Sciatic nerve (tissue), 2 donors: Measurements from ENCODE around the gene SKAP2. TPM values are rescaled to one million over a fixed set of nuclear protein-coding genes. Genes with fewer than 3 reads are reported as not detected.

Source experiments
- ATAC-seq: fragments of 200-7000 bp; cut with Tn5 transposase; one replicate; pipeline ENCODE4 v1.9.1; 2020; ENCODE audit warnings: mild to moderate bottlenecking, moderate library complexity
- DNase-seq: peaks from one replicate; pipeline ENCODE4 v3.0.0-alpha.2; 2020; ENCODE audit warnings: low spot score
- intact Hi-C: fragments of 100-400 bp; cut with DNase I; formaldehyde crosslinking; loops from one replicate; pipeline ENCODE4 v1.14.2; 2022
- total RNA-seq: library from RNA; stranded (reverse); fragmentation: NEBNext Ultra II Directional; extraction: Animal tissue kit (Norgen Biotek cat#: 25700); gene quantifications from one replicate; pipeline ENCODE4 v1.2.1, GENCODE V29; 2021
- donor health status: DM: no; HTN: no; CAD: no.
- donor health status: DM: no; HTN: no; CAD: no.

The SKAP2 gene, protein sequence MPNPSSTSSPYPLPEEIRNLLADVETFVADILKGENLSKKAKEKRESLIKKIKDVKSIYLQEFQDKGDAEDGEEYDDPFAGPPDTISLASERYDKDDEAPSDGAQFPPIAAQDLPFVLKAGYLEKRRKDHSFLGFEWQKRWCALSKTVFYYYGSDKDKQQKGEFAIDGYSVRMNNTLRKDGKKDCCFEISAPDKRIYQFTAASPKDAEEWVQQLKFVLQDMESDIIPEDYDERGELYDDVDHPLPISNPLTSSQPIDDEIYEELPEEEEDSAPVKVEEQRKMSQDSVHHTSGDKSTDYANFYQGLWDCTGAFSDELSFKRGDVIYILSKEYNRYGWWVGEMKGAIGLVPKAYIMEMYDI
- 53.3 TPM for total RNA-seq

DNA sequence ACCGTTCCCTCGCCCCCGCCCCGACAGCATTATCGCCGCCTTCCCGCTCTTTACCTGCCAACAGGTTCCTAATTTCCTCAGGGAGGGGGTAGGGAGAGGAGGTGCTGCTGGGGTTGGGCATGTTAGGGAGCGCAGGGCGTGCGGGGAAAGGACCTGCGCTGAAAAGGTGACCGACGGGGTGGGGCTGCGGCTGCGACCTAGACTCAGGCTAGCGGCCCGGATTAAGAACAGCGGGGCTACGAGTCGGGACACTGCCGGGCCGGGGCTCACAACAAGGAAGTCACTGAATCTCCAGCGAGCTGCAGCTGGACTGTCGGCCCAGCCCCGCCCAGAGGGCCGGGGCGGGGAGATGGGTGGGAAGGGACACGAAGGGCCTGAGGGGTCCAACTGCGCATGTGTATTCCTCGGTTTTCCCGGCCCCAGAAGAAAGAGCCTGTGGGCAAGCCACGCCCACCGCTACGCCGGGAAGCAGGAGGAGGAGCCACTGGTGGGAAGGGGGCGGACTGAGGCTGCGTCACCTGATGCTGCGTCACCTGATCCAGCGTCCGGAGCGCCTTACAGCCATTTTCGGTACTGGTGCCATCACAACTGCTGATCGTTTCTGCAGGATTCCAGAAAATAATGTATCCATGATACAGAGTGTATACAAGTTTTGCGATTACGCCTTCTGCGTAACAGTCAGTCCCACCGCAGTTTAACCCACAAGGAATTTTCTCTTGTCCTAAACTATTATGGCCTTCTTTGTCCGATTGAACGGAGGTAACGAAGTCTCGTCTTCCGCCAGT is at the start of gene SKAP2:
SKAP2 (minus strand) TSS at position 282 of the 785 bp plus-strand sequence; CDS start at position 121, 161 bp downstream.
- intact Hi-C loops: no loop called here
- peak; percentile 100 for DNase-seq
- peak; percentile 99 for ATAC-seq

DNA sequence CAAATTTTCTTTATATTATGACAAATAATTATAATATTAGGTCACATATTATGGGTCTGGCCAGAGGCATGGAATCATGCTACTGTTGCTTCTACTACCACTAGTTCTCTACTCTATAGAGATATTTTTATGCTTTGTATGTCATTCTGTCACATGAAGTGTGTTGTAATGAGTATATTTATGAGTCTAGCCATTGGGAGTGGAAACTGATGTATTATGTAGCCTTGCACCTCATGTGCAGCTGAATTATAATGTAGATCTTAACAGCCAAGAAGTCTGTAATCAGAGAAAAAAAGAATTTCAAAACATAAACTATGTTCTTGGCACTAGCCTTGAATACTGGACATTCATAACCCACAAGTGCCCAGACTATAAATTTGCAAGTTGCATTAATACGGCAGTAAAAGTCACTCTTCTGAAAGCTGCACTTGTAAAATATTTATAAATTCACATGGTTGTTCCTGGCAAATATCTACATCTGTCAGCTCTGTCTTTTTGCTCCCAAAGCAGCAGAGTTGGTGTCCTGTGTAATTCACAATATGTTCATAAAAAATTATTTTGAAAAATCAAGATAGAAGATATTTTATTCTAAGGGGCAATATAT is 48.6 kb upstream of the SKAP2 start:
- ATAC-seq: no peak

DNA sequence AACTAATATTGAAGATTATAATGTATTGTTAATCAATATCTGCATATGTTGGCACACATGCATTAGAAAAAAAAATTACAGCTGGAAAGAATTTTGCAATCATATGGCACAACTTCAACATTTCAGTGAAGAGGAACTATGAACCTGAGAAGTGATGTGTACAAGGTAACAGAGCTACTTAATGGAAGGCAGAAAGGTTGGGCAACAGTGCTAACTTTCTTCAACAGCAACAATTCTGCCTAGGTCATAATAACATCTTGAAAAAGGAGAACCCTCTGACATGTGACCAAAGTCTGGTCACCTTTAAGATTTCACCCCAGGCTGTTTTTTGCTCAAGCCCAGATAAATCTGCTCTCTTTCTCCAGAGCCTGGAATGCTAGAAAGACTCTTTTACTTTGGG is 47.9 kb upstream of the SKAP2 start:
- intact Hi-C loops: no loop called here
- no peak for DNase-seq
- ATAC-seq: no peak

More for the DNA sequence above, 48.6 kb upstream of the SKAP2 start:
- intact Hi-C loops: no loop called here
- DNase-seq: no peak

DNA sequence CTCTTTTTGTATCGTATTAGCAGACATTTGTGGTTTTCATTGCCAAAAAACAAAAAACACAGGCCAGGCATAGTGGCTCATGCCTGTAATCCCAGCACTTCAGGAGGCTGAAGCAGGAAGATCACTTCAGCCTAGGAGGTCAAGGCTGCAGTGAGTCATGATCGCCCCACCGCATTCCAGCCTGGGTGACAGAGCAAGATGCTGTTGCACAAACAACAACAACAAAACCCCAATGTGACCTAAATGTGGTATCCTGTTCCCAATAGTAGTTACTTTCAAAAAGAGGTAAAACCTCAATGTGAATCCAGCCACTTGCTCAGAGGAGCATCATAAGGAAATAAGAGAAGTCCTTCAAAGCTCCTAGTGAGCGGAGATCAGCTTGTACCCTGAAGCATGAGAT is 45.8 kb upstream of the SKAP2 start:
- DNase-seq (no peak), ATAC-seq (no peak)
- intact Hi-C loops: no loop called here

DNA sequence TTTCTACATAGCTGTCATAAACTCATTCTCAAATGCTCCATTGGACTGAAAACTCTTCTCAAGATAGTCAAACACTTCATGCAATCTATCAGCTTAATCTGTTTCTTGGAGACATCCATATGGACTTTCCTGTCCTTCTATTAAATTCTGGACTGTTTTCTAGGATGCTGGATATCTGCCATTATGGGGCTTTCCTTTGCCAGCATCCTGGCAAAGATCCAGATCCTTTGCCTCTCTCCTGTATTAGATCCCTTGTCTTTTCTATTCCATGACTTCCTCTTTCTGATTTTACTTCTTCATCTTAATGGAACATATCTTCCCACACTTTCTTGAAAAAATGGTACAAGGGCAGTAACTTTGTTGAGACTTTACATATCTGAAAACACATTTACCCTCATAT is 35.9 kb upstream of the SKAP2 start:
- no peak for DNase-seq
- intact Hi-C loops: no loop called here
- ATAC-seq: no peak

DNA sequence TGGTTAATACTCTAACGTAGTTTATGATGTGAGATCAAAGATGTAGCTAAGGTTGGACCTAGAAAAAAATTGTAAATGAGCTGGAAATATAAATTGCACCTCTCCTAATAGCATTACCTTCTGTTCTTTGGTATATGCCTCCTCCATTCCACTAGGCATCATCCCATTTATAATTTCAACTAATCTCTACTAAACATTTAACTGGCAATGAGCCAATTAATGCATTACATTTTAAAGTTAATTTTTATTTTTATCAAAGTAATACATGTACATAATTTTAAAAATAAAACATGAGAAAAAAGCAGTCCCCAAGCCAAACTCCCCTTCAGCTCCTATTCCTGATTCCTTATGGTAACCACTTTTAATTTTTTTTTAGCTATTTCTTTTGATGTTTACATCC is 35.1 kb upstream of the SKAP2 start:
- ATAC-seq: no peak
- intact Hi-C loops: no loop called here
- no peak for DNase-seq

DNA sequence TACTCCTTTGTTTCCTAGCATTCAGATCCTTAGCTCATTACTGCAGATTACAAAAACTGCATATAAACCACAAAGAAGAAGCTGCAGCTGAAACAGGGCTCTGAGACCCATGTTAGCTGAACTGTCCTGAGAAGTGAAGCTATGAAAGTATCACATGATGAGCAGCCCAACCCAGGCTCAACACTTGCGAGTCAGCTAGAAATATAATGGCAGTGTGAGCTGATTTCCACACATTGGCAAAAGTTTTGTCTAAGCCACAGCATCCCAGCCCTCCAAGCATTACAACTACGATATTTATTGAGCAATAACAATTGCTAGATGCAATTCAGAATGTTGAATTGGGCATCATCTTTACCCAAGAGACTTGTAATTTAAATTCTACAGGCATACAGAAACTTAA is 34.5 kb upstream of the SKAP2 start:
- ATAC-seq (peak; percentile 92), DNase-seq (no peak)
- intact Hi-C loops: no loop called here

DNA sequence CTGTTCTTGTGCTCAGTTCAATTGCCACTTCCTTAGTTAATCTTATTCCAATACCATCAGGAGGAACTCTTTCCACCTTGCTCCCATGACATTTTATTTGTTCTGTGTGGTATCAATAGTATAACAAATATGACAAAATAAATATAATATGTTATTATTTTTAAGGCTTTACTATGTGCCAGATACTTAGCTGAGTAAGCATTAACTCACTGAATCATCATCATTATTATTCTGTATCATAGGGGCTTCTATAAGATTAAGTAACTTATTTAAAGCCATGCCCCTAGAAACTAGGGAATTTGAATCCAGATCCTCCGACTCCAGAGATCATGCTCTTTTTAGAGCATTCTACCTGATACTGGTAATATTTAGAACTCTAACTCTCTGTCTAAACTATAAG is 33.5 kb upstream of the SKAP2 start:
- no peak for ATAC-seq
- no peak for DNase-seq
- intact Hi-C loops: no loop called here

DNA sequence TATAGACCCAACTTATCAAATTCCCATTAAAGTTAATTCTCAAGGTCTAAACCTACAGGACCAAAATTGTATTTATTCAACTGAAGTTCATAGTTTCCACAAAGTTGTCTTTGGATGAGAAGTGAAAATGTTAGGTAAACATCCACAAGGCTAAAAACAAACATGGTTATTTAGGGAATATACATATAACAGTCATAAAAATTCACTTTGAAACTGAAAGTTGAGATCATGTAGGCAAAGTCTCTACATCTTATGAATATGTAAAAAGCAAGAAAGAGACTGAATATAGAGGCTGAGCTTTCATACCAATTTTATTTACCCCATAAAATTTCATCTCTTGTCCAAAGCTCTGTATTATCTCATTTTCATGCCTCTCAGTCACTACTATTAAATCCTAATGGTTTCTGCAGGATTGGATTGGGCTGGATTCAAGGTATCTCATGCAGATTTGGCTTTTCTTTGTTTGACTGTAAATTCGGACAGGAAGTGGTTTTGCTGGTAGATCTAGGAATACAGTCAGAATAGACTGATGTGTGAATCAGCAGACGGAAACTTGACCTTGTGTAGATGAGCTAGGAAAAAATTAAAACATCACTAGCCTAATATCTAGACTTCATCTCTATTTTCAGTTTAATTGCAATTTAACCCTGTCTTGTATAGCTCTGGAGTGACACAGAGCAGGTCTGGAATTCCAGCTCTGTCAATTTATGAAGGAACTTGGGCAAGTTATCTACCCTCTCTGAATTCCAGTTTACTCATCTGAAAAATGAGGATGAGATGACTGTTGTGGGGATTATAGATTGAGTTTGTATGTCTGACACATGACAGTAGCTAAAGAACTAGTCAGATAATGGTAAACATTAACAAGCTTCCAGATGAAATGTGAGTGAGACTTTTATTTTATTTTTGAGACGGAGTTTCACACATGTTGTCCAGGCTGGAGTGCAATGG is 27.3 kb upstream of the SKAP2 start:
- DNase-seq (no peak), ATAC-seq (no peak)
- intact Hi-C loops: no loop called here

DNA sequence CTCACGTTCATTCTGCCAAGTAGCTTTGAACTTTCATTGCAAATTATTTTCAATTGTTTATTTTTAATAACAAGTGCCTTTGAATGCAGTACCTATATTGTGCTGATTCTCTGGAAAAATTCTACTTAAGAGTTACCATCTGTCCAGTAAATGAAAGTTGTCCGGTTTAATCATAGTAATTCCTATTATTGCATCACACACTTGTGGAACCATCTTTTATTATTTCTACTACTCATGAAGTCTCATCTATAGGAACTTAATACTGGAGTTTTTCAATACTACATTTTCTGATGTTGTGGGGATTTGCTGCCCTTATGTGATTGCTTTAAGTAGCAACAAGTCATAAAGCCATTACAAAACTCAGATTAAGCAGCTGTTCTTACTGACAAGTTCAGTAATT is 16.5 kb upstream of the SKAP2 start:
- DNase-seq (no peak), ATAC-seq (no peak)
- intact Hi-C loops: no loop called here

DNA sequence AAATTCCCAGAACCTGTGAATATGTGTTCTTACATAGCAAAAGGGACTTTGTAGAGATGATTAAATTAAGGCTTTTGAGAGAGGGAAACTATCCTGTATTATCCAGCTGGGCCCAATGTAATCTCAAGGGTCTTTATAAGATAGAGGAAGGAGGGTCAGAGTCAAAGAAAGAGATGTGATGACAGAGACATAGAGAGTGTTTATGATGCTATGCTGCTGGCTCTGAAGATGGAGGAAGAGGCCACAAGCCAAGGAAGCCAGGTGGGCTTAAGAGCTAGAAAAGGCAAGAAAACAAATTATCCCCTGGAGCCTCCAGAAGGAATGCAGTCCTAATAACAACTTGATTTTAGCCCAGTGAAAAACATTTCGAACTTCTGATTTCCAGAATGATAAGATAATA is 15.3 kb upstream of the SKAP2 start:
- no peak for ATAC-seq

DNA sequence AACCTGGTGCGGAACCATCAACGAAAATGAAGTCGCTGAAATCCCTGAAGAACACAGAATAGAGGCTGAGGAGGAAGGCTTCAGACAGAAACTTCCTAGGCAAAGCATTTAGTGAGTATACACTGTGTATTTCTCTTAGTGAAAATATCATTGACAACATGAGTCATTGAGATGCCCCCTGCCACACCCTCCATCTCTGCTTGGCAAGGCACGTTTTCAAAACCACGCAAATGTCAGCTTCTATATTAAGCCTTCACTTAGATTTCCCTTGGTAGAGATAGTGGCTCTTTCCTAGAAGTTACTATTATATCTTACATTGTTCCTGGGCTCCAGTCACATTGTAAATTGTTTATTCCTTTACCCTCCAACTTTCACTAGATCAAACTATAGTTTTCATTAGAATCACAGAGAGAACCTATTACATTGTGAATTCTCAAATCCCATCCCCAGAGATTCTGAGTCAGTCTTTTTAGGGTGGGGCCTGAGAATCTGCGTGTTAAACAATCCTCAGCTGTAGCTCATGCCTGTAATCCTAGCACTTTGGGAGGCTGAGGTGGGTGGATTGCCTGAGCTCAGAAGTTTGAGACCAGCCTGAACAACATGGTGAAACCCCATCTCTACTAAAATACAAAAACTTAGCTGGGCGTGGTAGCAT is 4.6 kb upstream of the SKAP2 start:
- ATAC-seq: no peak
- intact Hi-C loops: no loop called here
- DNase-seq: no peak

More for the DNA sequence above, 15.3 kb upstream of the SKAP2 start:
- intact Hi-C loops: no loop called here
- no peak for DNase-seq

DNA sequence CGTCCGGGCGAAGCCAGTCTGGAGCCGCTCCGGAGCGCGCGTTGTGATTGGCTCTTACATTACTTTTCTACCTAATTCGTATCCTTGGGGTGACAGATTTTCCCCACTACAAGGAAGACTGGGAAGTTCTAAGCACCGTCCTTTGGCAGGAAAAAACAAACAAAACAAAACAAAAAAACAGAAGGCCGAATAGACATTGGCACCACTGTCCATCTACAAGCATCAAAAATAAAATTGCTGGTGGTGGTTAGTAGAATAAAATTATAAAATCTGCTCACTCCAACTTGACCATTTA is 651 bp upstream of the SKAP2 start:
- DNase-seq (no peak), ATAC-seq (peak; percentile 56)
- intact Hi-C loops: no loop called here

DNA sequence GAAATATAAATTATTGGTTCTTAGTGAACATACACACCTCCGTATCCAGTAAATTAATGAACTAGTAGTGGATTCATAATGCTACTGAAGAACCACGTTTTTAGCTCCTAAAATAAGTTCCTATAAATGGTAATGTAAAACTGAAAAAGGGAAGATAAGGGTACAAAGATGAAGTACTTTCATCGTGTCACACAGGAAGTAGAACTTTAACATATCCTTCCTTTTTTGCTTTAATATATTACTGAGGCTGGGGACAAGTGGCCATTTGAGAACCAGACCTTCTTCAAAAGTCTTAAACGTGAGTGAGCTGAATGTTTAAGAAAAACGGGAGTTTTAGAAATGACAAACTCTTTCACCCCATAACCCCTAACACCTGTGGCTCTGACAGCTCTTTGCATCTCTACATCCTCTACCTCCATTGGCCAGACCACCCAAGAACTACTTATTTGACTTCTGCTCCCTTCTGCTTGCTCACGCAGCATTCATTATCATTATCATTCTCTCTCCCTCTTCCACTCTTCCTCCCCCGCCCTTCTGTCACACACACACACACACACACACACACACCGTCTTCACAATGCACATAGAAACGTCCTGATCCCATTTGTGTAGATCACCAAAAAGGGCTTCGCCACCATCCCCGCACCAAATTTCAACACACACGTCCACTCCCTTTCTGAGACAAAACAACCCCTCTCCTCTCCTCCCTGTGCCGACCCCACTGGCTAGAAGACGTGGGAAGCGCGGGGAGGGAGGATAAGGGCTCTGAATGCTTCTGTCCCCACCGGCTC is 677 bp downstream of the SKAP2 start:
- intact Hi-C loops: no loop called here
- ATAC-seq (peak; percentile 31), DNase-seq (no peak)

DNA sequence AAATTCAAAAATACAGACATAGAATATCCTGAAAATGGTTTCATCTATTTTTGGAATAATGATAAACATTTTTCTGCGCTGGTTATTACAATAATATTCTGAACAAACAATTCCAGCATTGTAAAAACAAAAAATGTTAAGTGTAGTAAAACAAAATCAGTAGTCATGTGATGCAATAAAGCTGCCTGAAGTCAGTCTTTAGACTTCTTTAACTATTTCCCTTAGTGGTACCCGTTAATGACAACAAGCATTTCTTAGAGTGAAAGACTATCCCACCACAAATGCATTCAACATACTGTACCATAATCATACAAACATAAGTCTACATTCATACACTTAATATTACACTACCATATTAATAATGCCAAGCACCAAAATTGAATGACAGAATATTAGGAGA is 1.6 kb downstream of the SKAP2 start:
- intact Hi-C loops: no loop called here
- no peak for DNase-seq

DNA sequence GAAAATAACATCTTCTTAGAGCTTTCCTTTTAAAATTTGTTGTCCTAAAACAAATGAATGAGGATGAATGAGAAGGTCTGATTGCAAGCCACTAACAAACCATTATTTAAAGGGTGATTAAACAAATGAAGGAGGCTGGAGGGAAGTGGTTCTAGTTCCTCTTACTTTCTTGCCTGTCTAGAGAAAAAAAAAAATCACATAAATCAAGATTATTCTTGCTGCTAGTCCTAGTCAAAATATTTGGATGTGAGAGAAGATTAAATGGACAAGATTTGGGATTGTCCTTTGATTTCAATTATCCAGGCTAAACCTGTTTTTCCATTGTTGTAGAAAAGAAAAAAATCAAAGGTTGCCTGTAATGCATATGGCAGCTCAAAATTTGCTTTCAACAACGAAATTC is 3.3 kb downstream of the SKAP2 start:
- ATAC-seq: no peak
- intact Hi-C loops: no loop called here
- DNase-seq: no peak

More for the DNA sequence above, 1.6 kb downstream of the SKAP2 start:
- no peak for ATAC-seq

DNA sequence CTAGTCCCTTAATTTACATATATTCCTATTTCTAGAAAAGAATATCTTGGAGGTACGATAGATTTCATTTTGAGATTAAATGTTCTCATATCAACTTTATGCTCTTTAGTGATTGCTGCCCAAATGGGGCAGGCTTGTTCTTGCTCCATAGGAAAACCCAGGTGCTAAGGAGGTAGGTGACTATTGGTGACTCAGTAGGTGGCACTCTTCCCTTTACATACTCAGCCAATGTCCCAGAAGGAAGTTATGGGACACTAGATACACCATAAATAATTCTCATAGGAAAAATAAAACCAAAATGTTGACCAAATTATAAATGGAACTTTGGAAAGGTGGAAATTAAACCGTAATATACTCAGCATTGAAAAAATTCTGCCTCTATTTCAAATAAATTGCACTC is 4.0 kb downstream of the SKAP2 start:
- no peak for DNase-seq
- no peak for ATAC-seq
- intact Hi-C loops: no loop called here

DNA sequence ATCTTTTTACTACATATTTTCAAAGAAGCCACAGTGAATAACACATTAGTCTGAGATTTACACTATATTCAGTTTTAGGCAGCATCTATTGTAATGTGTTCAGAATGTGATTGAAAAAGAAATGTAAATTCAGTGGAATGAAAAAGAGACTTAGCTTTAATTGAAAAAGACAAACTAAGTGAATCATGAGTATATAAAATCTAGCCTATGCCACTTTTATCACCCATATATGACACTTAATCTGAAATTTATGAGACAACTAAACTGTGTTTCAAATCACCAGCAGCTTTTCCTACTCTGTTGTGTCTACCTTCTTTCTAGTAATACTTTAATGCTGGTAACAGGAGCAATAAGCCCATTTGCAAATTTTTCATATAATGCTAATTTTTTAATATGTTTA is 4.7 kb downstream of the SKAP2 start:
- no peak for ATAC-seq
- DNase-seq: no peak
- intact Hi-C loops: no loop called here
